CD14-positive monocyte (primary cell): ENCODE data around the gene CTU2. TPM values are rescaled to one million over a fixed set of nuclear protein-coding genes. Genes with fewer than 3 reads are reported as not detected.

Experiments
- DNase-seq, 3 donors: peaks; one replicate each; pipeline ENCODE4 v3.0.0-alpha.2; 2011 to 2022
- H2AFZ ChIP-seq: 2 replicates; pipeline ENCODE4 v1.6.0; 2012; ENCODE audit warnings: mild to moderate bottlenecking, low read depth, low read length, inconsistent platforms; ENCODE audit not compliant: insufficient read depth, poor library complexity, severe bottlenecking
- H3K27ac ChIP-seq, 2 donors: 1 replicate in 1 of 2; 2 replicates in 1 of 2; pipeline ENCODE4 v1.5.1; 2012 to 2013; ENCODE audit warnings: low read length in 2 of 2, control low read depth in 1 of 2, inconsistent platforms in 1 of 2, low read depth in 1 of 2, mild to moderate bottlenecking in 1 of 2
- H3K27me3 ChIP-seq, 2 donors: one replicate each; pipeline versions ENCODE4 v1.6.0 to v1.6.1; 2011 to 2013; ENCODE audit warnings: low read length in 2 of 2; ENCODE audit not compliant: control insufficient read depth in 2 of 2, insufficient read depth in 2 of 2
- H3K36me3 ChIP-seq, 2 donors: replicated peaks in 1 of 2; 1 replicate in 1 of 2; 2 replicates in 1 of 2; pipeline versions ENCODE4 v1.5.1 to v1.6.1; 2012 to 2013; ENCODE audit warnings: low read length in 2 of 2, control low read depth in 1 of 2, inconsistent platforms in 1 of 2, mild to moderate bottlenecking in 1 of 2; ENCODE audit not compliant: insufficient read depth in 2 of 2, control insufficient read depth in 1 of 2
- H3K4me1 ChIP-seq, 2 donors: 1 replicate in 1 of 2; 2 replicates in 1 of 2; pipeline versions ENCODE4 v1.5.1 to v1.6.1; 2012 to 2013; ENCODE audit warnings: low read length in 2 of 2, control low read depth in 1 of 2, inconsistent platforms in 1 of 2, mild to moderate bottlenecking in 1 of 2, moderate library complexity in 1 of 2; ENCODE audit not compliant: insufficient read depth in 2 of 2, control insufficient read depth in 1 of 2
- H3K4me2 ChIP-seq: replicated peaks from 2 replicates; pipeline ENCODE3; 2012; ENCODE audit warnings: low read length, moderate library complexity, mild to moderate bottlenecking; ENCODE audit not compliant: poor library complexity, severe bottlenecking; ENCODE audit errors: extremely low read depth
- H3K4me3 ChIP-seq, 3 experiments: fragments of 200-600 bp in 1 of 3; sonication (generic) in 1 of 3; replicated peaks in 1 of 3; 1 replicate in 2 of 3; 2 replicates in 1 of 3; pipeline ENCODE4 v1.5.1; 2011 to 2013; ENCODE audit warnings: low read length in 3 of 3, mild to moderate bottlenecking in 3 of 3, control low read depth in 2 of 3, low read depth in 2 of 3, inconsistent platforms in 1 of 3, moderate library complexity in 1 of 3
- H3K79me2 ChIP-seq: 2 replicates; pipeline ENCODE4 v1.6.0; 2012; ENCODE audit warnings: mild to moderate bottlenecking, control low read depth, inconsistent platforms, low read length, moderate library complexity; ENCODE audit not compliant: insufficient read depth
- H3K9ac ChIP-seq: 2 replicates; pipeline ENCODE4 v1.6.0; 2017; ENCODE audit warnings: low read length, mild to moderate bottlenecking; ENCODE audit not compliant: insufficient read depth, poor library complexity, severe bottlenecking
- H3K9me3 ChIP-seq, 2 donors: replicated peaks in 1 of 2; 1 replicate in 1 of 2; 2 replicates in 1 of 2; pipeline versions ENCODE4 v1.5.1 to v1.6.1; 2012 to 2013; ENCODE audit warnings: low read length in 2 of 2, control low read depth in 1 of 2; ENCODE audit not compliant: control insufficient read depth in 1 of 2, insufficient read depth in 1 of 2
- H4K20me1 ChIP-seq: 2 replicates; pipeline ENCODE4 v1.6.0; 2012; ENCODE audit warnings: mild to moderate bottlenecking, low read length, control low read depth, moderate library complexity; ENCODE audit not compliant: insufficient read depth
- H3K27ac Mint-ChIP-seq, 7 donors: one replicate each; pipeline ENCODE4 v1.8.0; 2020; ENCODE audit warnings: mild to moderate bottlenecking in 7 of 7, mixed read lengths in 7 of 7, moderate library complexity in 6 of 7, inconsistent platforms in 2 of 7
- H3K27me3 Mint-ChIP-seq, 3 donors: one replicate each; pipeline ENCODE4 v1.8.0; 2021 to 2022; ENCODE audit warnings: low read depth in 3 of 3, mild to moderate bottlenecking in 3 of 3, mixed read lengths in 3 of 3, moderate library complexity in 3 of 3, inconsistent platforms in 1 of 3
- H3K36me3 Mint-ChIP-seq, 2 donors: one replicate each; pipeline ENCODE4 v1.8.0; 2020; ENCODE audit warnings: mixed read lengths in 2 of 2, inconsistent platforms in 1 of 2, mild to moderate bottlenecking in 1 of 2
- H3K4me1 Mint-ChIP-seq: one replicate; pipeline ENCODE4 v1.8.0; 2020; ENCODE audit warnings: mild to moderate bottlenecking, mixed read lengths
- H3K4me3 Mint-ChIP-seq, 2 donors: one replicate each; pipeline ENCODE4 v1.8.0; 2020; ENCODE audit warnings: mild to moderate bottlenecking in 2 of 2, mixed read lengths in 2 of 2, moderate library complexity in 1 of 2
- H3K9me3 Mint-ChIP-seq, 7 donors: one replicate each; pipeline ENCODE4 v1.8.0; 2020 to 2022; ENCODE audit warnings: mixed read lengths in 7 of 7, mild to moderate bottlenecking in 6 of 7, moderate library complexity in 6 of 7, inconsistent platforms in 2 of 7
- CTCF ChIP-seq: fragments of 200-600 bp; IDR thresholded peaks from one replicate; pipeline ENCODE4 v1.8.0; 2022; ENCODE audit warnings: antibody characterized with exemption, mild to moderate bottlenecking
- WGBS: methylation state at CpG from one replicate; pipeline ENCODE4 v1.1.5; 2013; ENCODE audit warnings: missing lambda C conversion rate; ENCODE audit not compliant: insufficient coverage; 5-methylcytosine and 5-hydroxymethylcytosine counted together
- intact Hi-C, 2 donors: fragments of 100-400 bp; cut with micrococcal nuclease; formaldehyde crosslinking; loops; one replicate each; pipeline versions ENCODE4 v1.15.0 to v1.15.1; 2023
- polyA plus RNA-seq, 3 donors: library from polyadenylated mRNA; depleted of rRNA in 1 of 3; unstranded in 2 of 3; stranded (reverse) in 1 of 3; fragments of 300-500 nt in 2 of 3; fragments of >200 nt in 1 of 3; fragmentation: Illumina TruSeq in 2 of 3; gene quantifications; 1 replicate in 2 of 3; 2 replicates in 1 of 3; pipeline ENCODE4 v1.2.3, GENCODE V29; 2012 to 2021

CTU2 gene
- polyA plus RNA-seq, 3 donors: 5.9 to 10.3 (median 7.5) TPM

DNA sequence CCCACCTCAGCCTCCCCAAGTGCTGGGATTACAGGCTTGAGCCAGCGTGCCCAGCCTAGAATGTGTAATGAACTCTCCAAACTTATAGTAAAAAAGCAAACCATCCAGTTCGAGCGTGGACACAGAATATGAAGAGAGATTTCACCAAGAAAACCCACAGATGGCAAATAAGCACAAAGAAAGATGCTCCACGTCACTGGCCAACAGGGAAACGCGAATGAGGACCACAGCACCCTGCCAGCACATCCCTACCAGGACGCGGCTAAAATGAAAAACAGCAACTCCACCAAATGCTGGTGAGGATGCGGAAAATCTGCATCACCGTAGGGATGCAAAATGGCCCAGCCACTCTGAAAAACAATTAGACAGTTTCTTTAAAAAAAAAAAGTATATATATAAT is 44.8 kb upstream of the CTU2 start:
- Histone ChIP-seq H4K20me1 (no peaks in the 10 kb centered on the region), H3K36me3 (no peaks in the 10 kb centered on the region), H3K4me1 (peaks cover 20 to 21% of the 10 kb centered on the region in 2 donors), H3K79me2 (peaks cover 6% of the 10 kb centered on the region), H3K4me2 (no peak overlapping the region), H3K9me3 (no peaks in the 10 kb centered on the region), H3K4me3 (no peak overlapping the region), H2AFZ (no peak overlapping the region), H3K27me3 (no peaks in the 10 kb centered on the region), H3K27ac (no peak overlapping the region), H3K9ac (no peak overlapping the region)
- Mint-ChIP-seq H3K4me3 (no peak overlapping the region), H3K27ac (no peak overlapping the region), H3K4me1 (peaks cover 19% of the 10 kb centered on the region), H3K9me3 (no peaks in the 10 kb centered on the region), H3K27me3 (peaks cover 0 to 3% (median 3%) of the 10 kb centered on the region in 3 donors), H3K36me3 (peaks cover 12 to 35% of the 10 kb centered on the region in 2 donors)
- no peak for DNase-seq
- WGBS: 87% methylated on average over 4 of the region's 10 CpGs
- intact Hi-C loops: loop anchor here (5.0 to 10.0 kb wide), 3 partner anchors 41 to 89 kb away; partner anchors contain the start of gene ZC3H18 (in 2 of the 2)
- TF ChIP-seq CTCF: no peak

DNA sequence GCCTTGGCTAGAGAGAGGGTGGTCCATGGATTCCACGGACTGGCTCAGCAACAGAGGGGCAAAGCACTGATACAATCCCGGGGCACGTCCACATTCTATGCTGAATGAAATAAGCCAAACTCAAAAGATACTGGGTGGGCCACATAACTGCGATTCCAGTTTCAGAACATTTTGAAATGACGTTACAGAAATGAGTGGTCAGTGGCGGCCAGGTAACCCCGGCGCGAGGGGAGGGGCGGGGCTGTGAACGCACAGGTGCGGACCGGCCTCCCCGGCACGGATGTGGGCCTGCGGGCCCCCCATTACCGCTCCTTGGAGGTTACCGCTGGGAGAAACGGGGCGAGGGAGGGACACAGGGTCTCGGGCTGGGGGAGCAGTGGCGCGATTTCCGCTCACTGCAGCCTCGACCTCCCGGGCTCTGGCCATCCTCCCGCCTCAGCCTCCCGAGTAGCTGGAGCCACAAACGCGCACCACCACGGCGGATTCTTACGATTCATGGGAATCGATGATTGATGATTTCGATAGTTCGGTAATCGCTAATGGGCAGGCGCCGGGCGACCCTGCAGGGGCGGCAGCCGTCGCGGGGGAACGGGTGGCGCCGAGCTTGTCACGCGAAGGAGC is 44.0 kb upstream of the CTU2 start:
- H3K27ac ChIP-seq: peak overlapping the region in 1 of 2 donors; percentile 93
- TF ChIP-seq CTCF: no peak
- H3K4me1 ChIP-seq: peaks cover 20 to 21% of the 10 kb centered on the region in 2 donors
- peaks cover 12 to 30% of the 10 kb centered on the region in 2 donors for H3K36me3 Mint-ChIP-seq
- peak overlapping the region; percentile 85 for H3K9ac ChIP-seq
- H3K27me3 ChIP-seq: no peaks in the 10 kb centered on the region
- peaks cover 6% of the 10 kb centered on the region for H3K79me2 ChIP-seq
- no peaks in the 10 kb centered on the region for H4K20me1 ChIP-seq
- H2AFZ ChIP-seq: peak overlapping the region; percentile 92
- peak overlapping the region; percentile 69 to 87 (median 81) for H3K4me3 ChIP-seq
- peak overlapping the region; percentile 82 for H3K4me2 ChIP-seq
- 4% methylated on average over 49 of the region's 49 CpGs for WGBS
- H3K4me3 Mint-ChIP-seq: peak overlapping the region; percentile 74 to 83
- peak overlapping the region; percentile 64 to 92 (median 83) for H3K27ac Mint-ChIP-seq
- DNase-seq: no peak
- no peaks in the 10 kb centered on the region for H3K9me3 ChIP-seq
- intact Hi-C loops: loop anchor here (2.0 to 10.0 kb wide), 4 partner anchors 22 to 90 kb away; partner anchors contain the start of gene ZC3H18 (in 2 of the 2)
- H3K27me3 Mint-ChIP-seq: peaks cover 0 to 3% (median 3%) of the 10 kb centered on the region in 3 donors
- peaks cover 19% of the 10 kb centered on the region for H3K4me1 Mint-ChIP-seq
- no peaks in the 10 kb centered on the region for H3K9me3 Mint-ChIP-seq
- H3K36me3 ChIP-seq: no peaks in the 10 kb centered on the region
